NAMALWA (cell line): ENCODE measurements around the gene HMGCS1.
"Not testable (repeated sequence)": the region's sequence is repeated elsewhere in the genome, so short reads cannot be mapped to it uniquely, and the experiment has no call there.

Source experiments
- DNase-seq: peaks from one replicate; pipeline ENCODE4 v3.0.0-alpha.2; 2015; ENCODE audit warnings: low spot score

Gene HMGCS1

GRCh38 chr5:43313035-43313853 lies at the start of gene HMGCS1:
Gene HMGCS1 (minus strand): TSS chr5:43313412. CDS start chr5:43298965, 14,447 bp downstream.
- peak; percentile 100 for DNase-seq

- DNase-seq, result no peak
Observed at GRCh38 chr5:43358726-43359125, 45.5 kb upstream of the HMGCS1 start.

DNA sequence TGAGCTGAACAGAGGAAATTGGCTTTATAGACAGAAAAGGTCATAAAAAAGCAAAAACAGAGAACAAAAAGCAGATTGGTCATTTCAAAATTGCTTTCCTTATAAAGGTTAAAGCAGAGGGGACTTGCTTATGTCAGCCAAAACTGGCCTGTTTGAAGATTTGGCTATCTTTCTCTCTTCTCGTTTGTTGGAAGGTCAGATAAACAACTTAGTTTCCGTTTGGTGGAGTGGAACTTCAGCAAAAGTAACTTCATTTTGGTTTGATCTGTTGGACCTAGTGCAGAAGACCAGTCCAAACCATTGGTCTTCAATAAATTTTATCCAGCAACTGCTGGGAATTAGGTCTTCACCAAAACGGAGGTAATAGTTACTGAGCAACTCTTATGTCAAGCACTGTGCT lies 45.1 kb upstream of the HMGCS1 start:
- no peak for DNase-seq

- DNase-seq, result no peak
Observed at GRCh38 chr5:43357878-43358281, 44.7 kb upstream of the HMGCS1 start.

DNA sequence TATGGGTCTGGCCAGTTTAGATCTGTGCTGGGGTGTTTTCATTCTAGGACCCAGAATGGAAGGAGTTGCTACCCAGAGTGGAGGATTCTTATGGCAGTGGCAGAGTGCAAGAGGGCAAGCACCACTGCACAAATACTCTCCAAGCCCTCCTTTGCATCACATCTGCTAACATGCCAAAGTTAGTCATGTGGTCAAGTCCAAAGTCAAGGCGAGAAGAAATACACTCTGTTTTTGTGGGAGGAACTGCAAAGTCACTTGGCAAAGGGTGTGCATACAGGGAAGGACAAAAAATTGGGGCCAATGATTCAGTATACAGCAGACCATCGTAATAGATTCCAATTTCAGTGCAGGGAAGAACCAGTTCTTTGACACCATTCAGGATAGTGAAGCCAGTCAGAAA lies 43.9 kb upstream of the HMGCS1 start:
- DNase-seq, result no peak

GRCh38 chr5:43354774-43355173 lies 41.6 kb upstream of the HMGCS1 start:
- no peak for DNase-seq

DNA sequence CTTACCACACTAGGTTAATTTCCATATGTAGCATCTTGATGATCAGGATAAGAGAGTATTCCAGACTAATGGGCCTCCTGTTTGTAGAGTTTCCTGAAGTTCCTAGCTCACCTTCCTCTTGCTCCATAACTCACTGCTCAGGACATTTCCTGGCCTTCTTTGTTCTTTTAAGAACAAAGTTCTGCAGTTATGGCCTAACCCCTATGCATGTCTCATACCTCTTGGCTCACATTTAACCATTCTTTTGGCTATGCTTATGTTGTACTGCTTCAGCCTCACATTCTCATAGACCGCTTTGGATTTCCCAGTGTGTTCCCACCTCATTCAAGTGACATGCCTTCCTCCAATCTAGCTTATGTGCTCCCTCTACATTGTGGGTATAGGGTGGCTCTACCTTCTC lies 40.5 kb upstream of the HMGCS1 start:
- no peak for DNase-seq

GRCh38 chr5:43352915-43353314 lies 39.7 kb upstream of the HMGCS1 start:
- DNase-seq, result no peak

DNA sequence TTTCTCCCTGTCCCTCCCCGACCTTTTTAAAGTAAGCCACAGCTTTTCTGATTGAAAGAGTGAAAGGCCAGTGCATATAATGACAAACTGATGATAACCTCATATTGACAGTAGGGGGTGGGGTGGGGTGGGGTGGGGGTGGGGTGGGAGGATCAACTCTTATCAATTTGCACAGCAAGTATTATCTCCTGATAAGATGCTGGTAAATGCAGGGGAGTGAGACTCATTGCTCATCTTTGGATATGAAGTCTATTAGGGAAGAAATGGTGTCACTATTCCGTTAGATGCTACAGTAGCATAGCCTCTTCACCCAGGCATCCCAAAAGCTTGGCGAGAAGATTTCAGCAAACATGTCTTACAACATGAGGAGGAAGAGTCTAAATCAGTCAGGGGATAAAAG lies 38.9 kb upstream of the HMGCS1 start:
- no peak for DNase-seq

DNA sequence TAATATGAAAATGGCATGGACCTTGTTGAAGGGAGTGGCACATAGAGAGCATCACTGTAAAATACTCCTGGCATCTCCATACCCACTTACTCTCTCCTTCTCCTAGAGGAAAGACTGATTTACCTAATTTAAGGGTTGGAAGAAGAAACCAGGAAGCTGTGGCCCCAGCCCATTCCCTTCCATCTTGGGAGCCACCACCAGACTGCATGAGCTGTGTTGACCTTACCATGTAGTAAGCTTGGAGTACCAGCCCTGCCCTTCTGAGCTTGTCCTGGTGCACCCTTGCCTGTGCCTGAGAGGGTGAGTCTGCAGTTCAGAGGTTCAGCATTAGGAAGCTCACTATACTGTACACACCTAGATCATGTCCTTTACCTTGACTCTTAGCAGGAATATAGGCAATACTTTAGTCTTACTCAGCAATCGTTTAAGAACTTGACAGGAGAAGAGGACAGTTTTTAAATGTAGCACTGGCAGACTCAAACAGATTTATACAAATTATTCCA lies 35.7 kb upstream of the HMGCS1 start:
- DNase-seq, result no peak

DNA sequence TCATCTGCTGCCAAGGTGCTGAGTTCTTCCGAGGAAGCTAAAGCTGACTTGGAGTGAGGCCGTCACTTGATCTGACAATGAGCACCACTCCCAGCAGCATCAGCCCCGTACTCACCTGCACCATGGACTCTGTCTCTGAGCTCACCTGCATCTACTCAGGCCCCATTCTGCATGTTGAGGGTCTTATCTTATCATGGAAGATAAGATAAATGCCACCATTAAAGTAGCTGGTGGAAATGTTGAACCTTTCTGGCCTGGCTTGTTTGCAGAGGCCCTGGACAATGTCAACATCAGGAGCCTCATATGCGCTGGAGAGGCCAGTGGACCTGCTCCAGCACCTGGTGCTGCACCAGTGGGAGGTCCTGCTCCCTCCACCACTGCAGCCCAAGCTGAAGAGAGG lies 35.0 kb upstream of the HMGCS1 start:
- no peak for DNase-seq

DNA sequence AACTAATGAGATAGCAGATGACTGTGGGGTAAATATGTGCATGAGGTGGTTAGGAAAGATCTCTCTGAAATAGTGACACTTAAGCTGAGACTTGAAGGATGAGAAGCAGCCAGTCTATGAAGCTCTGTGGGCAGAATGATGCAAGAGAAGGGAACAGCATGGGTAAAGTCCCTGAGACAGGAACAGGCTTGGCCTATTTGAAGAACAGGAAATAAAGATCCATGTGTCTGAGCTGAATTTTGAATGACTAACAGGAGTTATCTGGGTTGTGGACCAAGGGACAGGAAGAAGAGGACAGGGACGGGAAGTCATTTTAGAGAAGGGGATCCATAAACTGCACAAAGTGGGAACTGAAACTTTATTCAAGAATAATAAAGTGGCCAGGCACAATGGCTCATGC lies 25.6 kb upstream of the HMGCS1 start:
- DNase-seq, result no peak

- DNase-seq, result no peak
Observed at GRCh38 chr5:43336159-43336558, 22.9 kb upstream of the HMGCS1 start.

DNA sequence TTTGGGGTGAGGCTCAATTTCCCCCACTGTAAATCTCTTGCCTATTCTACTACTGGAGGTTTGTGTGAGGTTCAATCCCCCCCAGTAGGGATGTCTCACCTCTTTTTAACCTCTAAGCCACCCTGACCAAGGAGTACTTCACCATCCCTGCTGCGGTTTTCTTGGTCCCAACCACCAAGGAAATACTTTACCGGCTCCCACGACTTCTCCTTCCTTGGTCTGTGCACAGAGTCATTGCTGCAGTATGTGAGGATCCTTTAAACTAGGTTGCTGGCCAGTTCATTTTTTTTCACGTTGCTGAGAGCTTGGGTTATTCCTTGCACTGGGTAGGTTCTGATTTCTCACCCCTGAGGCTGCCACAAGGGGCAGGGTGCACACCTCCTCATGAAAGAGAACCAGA lies 22.5 kb upstream of the HMGCS1 start:
- DNase-seq, result no peak

DNA sequence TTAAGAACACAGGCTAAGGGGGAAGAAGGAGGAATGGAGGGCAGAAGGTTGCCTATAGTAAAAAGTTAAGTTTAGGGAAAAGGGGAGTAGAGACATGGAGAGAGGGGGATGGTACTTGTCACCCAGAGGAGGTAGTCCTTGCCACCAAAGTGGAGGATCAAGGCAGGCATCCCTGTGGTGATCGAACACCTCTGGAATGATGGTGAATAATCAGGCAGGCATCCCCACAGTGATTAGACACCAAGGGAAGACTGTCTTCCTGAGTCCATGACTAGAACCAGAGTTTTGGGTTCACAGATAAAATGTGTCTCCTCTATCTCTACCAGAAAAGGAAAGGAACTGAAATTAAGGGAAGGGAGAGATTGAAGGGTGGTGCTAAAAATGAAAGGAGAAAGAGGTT lies 19.2 kb upstream of the HMGCS1 start:
- DNase-seq, result no peak

GRCh38 chr5:43325624-43326023 lies 12.4 kb upstream of the HMGCS1 start:
- not testable (repeated sequence) for DNase-seq

GRCh38 chr5:43323488-43323887 lies 10.3 kb upstream of the HMGCS1 start:
- DNase-seq, result not testable (repeated sequence)

DNA sequence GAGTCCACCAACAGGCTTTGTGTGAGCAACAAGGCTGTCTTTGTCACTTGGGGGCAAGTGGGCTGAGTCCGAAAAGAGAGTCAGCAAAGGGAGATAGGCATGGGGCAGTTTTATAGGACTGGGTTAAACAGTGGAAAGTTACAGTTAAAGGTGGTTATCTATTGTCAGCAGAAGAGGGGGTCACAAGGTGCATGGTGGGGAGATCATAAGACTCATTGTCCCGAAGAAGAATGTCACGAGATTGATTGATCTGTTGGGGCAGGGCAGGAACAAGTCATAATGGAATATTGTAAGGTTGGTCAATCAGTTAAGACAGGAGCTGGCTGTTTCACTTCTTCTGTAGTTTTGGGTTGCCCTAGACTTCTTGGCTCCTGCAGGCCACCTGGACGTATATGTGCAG lies 7.6 kb upstream of the HMGCS1 start:
- no peak for DNase-seq

GRCh38 chr5:43316421-43316820 lies 3.2 kb upstream of the HMGCS1 start:
- no peak for DNase-seq

DNA sequence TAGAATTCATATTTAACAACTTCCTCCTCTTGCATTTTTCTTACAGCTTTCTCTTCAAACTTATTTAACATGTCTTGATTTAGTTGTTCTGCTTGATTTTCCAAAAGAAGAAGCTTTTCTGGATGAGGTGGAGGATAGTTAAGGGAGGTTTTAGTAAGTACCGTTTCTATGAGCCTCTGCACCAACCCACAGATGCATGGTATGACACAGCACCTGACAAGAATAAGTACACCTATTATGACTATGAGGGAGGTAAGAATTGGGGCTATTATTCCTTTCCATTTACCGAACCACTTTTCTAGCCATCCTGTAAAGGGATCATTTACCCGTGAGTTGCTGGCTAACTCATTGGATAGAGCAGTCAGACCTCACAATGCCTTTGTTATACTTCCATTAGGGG lies 2.5 kb upstream of the HMGCS1 start:
- no peak for DNase-seq

- DNase-seq, result no peak
Observed at GRCh38 chr5:43315263-43315662, 2.1 kb upstream of the HMGCS1 start.

DNA sequence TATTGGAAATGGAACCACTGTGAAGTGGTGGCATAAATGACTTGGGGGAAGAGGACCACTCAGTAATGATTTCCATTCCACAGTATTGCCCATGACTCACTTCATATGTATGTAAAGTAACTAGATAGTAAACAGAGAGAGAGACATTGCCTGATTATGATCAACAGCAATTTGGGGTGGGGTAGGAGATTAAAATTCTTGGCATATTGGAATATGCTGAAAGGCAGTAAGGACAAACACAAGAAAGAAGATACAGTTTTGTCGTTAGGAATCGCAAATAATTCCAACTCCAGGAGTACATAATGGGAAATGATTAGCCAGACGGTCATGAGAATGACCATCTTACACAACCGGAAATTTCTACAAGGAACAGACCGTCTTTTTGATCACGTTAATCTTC lies 1.5 kb upstream of the HMGCS1 start:
- no peak for DNase-seq

DNA sequence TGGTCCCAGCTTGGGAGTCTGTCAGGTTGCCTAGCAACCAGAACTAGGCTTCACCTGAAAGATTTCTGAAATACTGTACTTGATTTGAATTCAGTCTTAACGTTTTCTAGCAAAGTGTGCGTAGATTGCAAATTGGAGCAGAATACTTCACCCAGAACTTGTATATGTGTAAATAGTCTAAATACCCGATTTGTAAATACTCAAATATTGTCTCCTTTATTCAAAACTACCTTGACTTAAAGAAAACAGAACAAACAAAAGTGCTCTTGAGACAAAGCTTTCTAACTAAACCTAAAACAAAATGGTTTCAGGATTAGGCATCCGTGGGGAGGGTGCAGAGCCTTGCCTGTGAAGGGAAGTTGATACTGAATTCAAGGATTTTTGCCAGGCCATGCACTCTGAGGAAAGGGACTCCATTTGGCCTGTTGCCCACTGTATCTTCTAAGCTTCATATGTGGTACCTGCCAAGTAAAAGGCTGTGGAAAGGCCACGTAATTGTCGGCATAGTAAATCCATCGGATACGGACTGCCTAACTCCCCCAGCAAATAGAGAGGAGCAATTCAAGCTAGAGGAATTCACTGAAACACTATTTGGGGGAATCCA lies 744 bp upstream of the HMGCS1 start:
- DNase-seq, result no peak

DNA sequence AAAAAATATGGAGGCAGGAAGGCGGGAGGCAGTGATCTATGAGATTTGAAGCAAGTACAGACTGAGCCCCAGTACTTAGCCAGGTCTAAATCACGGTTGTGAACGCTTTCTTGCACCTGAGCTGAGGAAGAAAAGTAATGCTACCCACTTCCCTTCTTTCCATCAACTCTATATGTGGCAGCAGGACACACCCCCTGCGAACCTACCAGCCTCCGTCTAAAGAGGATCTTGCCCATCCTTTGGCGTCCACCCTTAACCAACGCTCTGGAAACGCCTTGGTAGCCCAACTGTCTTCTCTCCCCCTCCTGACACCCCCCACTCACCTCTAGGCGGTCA lies 545 bp downstream of the HMGCS1 start:
- no peak for DNase-seq
